Mesenchymal stem cell (in vitro differentiated cells and primary cell): ENCODE results near the gene HMGCLL1.

Experiments
- DNase-seq: peaks from one replicate; pipeline ENCODE4 v3.0.0-alpha.2; 2013
- H2AFZ ChIP-seq: one replicate; pipeline ENCODE4 v1.6.1; 2013; ENCODE audit warnings: low read depth, mild to moderate bottlenecking, control low read depth, inconsistent platforms, low read length, moderate library complexity
- H2AK5ac ChIP-seq: 2 replicates; pipeline ENCODE4 v1.6.1; 2013; ENCODE audit warnings: low read length, moderate library complexity, mild to moderate bottlenecking, inconsistent platforms; ENCODE audit not compliant: severe bottlenecking
- H2BK120ac ChIP-seq: one replicate; pipeline ENCODE4 v1.6.1; 2013; ENCODE audit warnings: low read depth, mild to moderate bottlenecking, inconsistent platforms, low read length, moderate library complexity
- H2BK12ac ChIP-seq, 2 experiments: one replicate each; pipeline ENCODE4 v1.6.1; 2013; ENCODE audit warnings: inconsistent platforms in 2 of 2, low read length in 2 of 2, mild to moderate bottlenecking in 2 of 2, moderate library complexity in 2 of 2, control low read depth in 1 of 2
- H2BK15ac ChIP-seq: one replicate; pipeline ENCODE4 v1.6.1; 2013; ENCODE audit warnings: mild to moderate bottlenecking, low read depth, inconsistent platforms; ENCODE audit not compliant: poor library complexity, severe bottlenecking
- H2BK5ac ChIP-seq: 2 replicates; pipeline ENCODE4 v1.6.1; 2013; ENCODE audit warnings: low read depth, mild to moderate bottlenecking, low read length, control low read depth, inconsistent platforms; ENCODE audit not compliant: poor library complexity, severe bottlenecking
- H3K14ac ChIP-seq, 2 experiments: one replicate each; pipeline ENCODE4 v1.6.1; 2013; ENCODE audit warnings: inconsistent platforms in 2 of 2, low read length in 2 of 2, control low read depth in 1 of 2, mild to moderate bottlenecking in 1 of 2, moderate library complexity in 1 of 2
- H3K18ac ChIP-seq, 2 experiments: one replicate each; pipeline ENCODE4 v1.6.1; 2013; ENCODE audit warnings: inconsistent platforms in 2 of 2, low read length in 2 of 2, control low read depth in 1 of 2, low read depth in 1 of 2, mild to moderate bottlenecking in 1 of 2
- H3K23ac ChIP-seq, 2 experiments: one replicate each; pipeline ENCODE4 v1.6.1; 2013; ENCODE audit warnings: inconsistent platforms in 2 of 2, low read length in 2 of 2, mild to moderate bottlenecking in 2 of 2, moderate library complexity in 2 of 2, control low read depth in 1 of 2
- H3K27ac ChIP-seq: 2 replicates; pipeline ENCODE4 v1.5.1; 2013; ENCODE audit warnings: mild to moderate bottlenecking, moderate library complexity, low read length, control low read depth, inconsistent platforms; ENCODE audit not compliant: poor library complexity, severe bottlenecking
- H3K27me3 ChIP-seq, 2 experiments: 2 replicates each; pipeline versions ENCODE4 v1.6.1 to v1.7.0; 2013; ENCODE audit warnings: low read length in 2 of 2, mild to moderate bottlenecking in 2 of 2, moderate library complexity in 2 of 2, control low read depth in 1 of 2, inconsistent platforms in 1 of 2; ENCODE audit not compliant: control insufficient read depth in 1 of 2, insufficient read depth in 1 of 2
- H3K36me3 ChIP-seq, 2 experiments: 2 replicates each; pipeline versions ENCODE4 v1.6.1 to v1.7.0; 2013; ENCODE audit warnings: low read length in 2 of 2, control low read depth in 1 of 2, inconsistent platforms in 1 of 2, low read depth in 1 of 2, mild to moderate bottlenecking in 1 of 2; ENCODE audit not compliant: insufficient read depth in 2 of 2, control insufficient read depth in 1 of 2
- H3K4ac ChIP-seq, 2 experiments: one replicate each; pipeline ENCODE4 v1.6.1; 2013; ENCODE audit warnings: inconsistent platforms in 2 of 2, low read length in 2 of 2, mild to moderate bottlenecking in 2 of 2, moderate library complexity in 2 of 2, control low read depth in 1 of 2, low read depth in 1 of 2
- H3K4me1 ChIP-seq: 2 replicates; pipeline ENCODE4 v1.6.1; 2013; ENCODE audit warnings: low read depth, low read length, control low read depth; ENCODE audit not compliant: control insufficient read depth, insufficient read depth
- H3K4me2 ChIP-seq: 2 replicates; pipeline ENCODE4 v1.6.1; 2013; ENCODE audit warnings: low read length, mild to moderate bottlenecking, inconsistent platforms; ENCODE audit not compliant: poor library complexity, severe bottlenecking
- H3K4me3 ChIP-seq, 2 experiments: 2 replicates each; pipeline versions ENCODE4 v1.5.1 to v1.7.0; 2013; ENCODE audit warnings: low read length in 2 of 2, mild to moderate bottlenecking in 2 of 2, control low read depth in 1 of 2, low read depth in 1 of 2; ENCODE audit not compliant: insufficient read depth in 1 of 2
- H3K79me1 ChIP-seq: replicated peaks from 2 replicates; pipeline ENCODE4 v1.6.1; 2013; ENCODE audit warnings: mild to moderate bottlenecking, control low read depth, low read length, inconsistent platforms; ENCODE audit not compliant: poor library complexity, severe bottlenecking
- H3K9ac ChIP-seq: 2 replicates; pipeline ENCODE4 v1.7.0; 2013; ENCODE audit warnings: mild to moderate bottlenecking, low read length, moderate library complexity
- H3K9me3 ChIP-seq: 2 replicates; pipeline ENCODE4 v1.7.0; 2013; ENCODE audit warnings: mild to moderate bottlenecking, low read length; ENCODE audit not compliant: control insufficient read depth
- H4K8ac ChIP-seq: one replicate; pipeline ENCODE4 v1.6.1; 2013; ENCODE audit warnings: inconsistent platforms, mild to moderate bottlenecking, low read length, moderate library complexity
- H4K91ac ChIP-seq: one replicate; pipeline ENCODE4 v1.6.1; 2013; ENCODE audit warnings: mild to moderate bottlenecking, low read length, inconsistent platforms
- WGBS: methylation state at CpG from one replicate; pipeline ENCODE4 v1.1.7; 2013; ENCODE audit warnings: mixed read lengths; 5-methylcytosine and 5-hydroxymethylcytosine counted together

Gene HMGCLL1

GRCh38 chr6:55495277-55495676 is 83.7 kb downstream of the HMGCLL1 start:
- no peak overlapping the region for H2BK120ac ChIP-seq
- H3K4me2 ChIP-seq: no peak overlapping the region

DNA sequence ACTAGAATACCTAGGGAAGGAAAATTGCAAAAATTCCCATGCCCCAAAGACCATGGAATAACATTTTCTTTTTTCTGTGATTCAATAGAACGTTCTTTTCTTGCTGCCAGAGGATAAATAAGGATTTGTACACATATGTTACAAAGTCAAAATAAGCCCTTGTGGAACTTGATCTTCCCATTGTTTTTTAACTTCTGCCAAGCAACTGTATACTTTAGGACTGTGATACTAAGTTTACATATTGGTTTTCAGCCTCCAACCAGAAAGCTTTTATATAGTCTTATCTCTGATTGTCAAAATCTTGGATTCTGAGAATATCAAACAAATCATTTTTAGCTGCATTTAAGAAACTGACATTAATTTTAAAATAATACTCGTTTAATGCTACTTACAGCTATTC is 84.6 kb downstream of the HMGCLL1 start:
- no peaks in the 10 kb centered on the region for H3K9me3 ChIP-seq
- WGBS: no CpG with 5 or more reads among the region's 2 CpGs
- no peak overlapping the region for H3K4me2 ChIP-seq
- H3K18ac ChIP-seq: no peak overlapping the region
- no peak overlapping the region for H3K14ac ChIP-seq
- no peak overlapping the region for H3K4ac ChIP-seq
- H2BK5ac ChIP-seq: no peak overlapping the region
- no peaks in the 10 kb centered on the region for H3K36me3 ChIP-seq
- H3K9ac ChIP-seq: no peak overlapping the region
- no peaks in the 10 kb centered on the region for H3K79me1 ChIP-seq
- no peaks in the 10 kb centered on the region for H3K27me3 ChIP-seq
- no peak overlapping the region for H2AK5ac ChIP-seq
- H2AFZ ChIP-seq: no peak overlapping the region
- no peaks in the 10 kb centered on the region for H3K4me1 ChIP-seq
- H3K4me3 ChIP-seq: no peak overlapping the region
- no peak for DNase-seq
- no peak overlapping the region for H4K91ac ChIP-seq
- no peak overlapping the region for H2BK12ac ChIP-seq
- H3K27ac ChIP-seq: no peak overlapping the region
- no peak overlapping the region for H3K23ac ChIP-seq
- H2BK15ac ChIP-seq: no peak overlapping the region
- no peak overlapping the region for H2BK120ac ChIP-seq
- H4K8ac ChIP-seq: no peak overlapping the region

More at GRCh38 chr6:55495277-55495676, 83.7 kb downstream of the HMGCLL1 start:
- H4K91ac ChIP-seq: no peak overlapping the region
- H2BK12ac ChIP-seq: no peak overlapping the region
- no peak overlapping the region for H2BK15ac ChIP-seq
- no peaks in the 10 kb centered on the region for H3K79me1 ChIP-seq
- H3K27me3 ChIP-seq: no peaks in the 10 kb centered on the region
- H2AK5ac ChIP-seq: no peak overlapping the region
- no peak overlapping the region for H2BK5ac ChIP-seq
- H3K4ac ChIP-seq: no peak overlapping the region
- H2AFZ ChIP-seq: no peak overlapping the region
- H3K9ac ChIP-seq: no peak overlapping the region
- no peak overlapping the region for H3K14ac ChIP-seq
- no peak for DNase-seq
- H3K4me1 ChIP-seq: no peaks in the 10 kb centered on the region
- H3K36me3 ChIP-seq: no peaks in the 10 kb centered on the region
- WGBS: 91% methylated on average over 2 of the region's 3 CpGs
- H3K4me3 ChIP-seq: no peak overlapping the region
- no peak overlapping the region for H3K18ac ChIP-seq
- H4K8ac ChIP-seq: no peak overlapping the region
- no peaks in the 10 kb centered on the region for H3K9me3 ChIP-seq
- H3K27ac ChIP-seq: no peak overlapping the region
- H3K23ac ChIP-seq: no peak overlapping the region

DNA sequence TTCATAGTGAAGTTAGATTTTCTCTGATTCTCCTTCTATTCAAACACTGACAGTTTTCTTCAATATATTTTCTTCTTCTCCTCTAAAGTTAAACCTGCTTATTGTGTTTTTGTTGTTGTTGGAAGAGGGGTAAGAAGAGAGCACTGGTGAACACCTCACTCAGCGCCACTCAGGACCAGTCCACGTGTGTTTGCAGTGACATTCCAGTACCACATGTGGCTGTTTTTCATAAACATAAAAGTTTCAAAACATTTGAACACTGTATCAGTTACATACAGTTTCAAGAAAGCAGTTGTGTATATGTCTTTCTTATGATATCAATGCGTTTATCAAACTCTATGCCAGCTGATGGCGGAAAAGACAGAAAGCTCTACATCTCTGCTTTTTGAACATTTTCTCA is 86.7 kb downstream of the HMGCLL1 start:
- Histone ChIP-seq H2AK5ac (no peak overlapping the region), H3K4me2 (no peak overlapping the region), H3K27me3 (no peaks in the 10 kb centered on the region), H2BK120ac (no peak overlapping the region), H2BK12ac (no peak overlapping the region), H3K4me1 (no peaks in the 10 kb centered on the region), H4K91ac (no peak overlapping the region), H2BK5ac (no peak overlapping the region), H3K27ac (no peak overlapping the region), H3K23ac (no peak overlapping the region), H3K79me1 (no peaks in the 10 kb centered on the region), H3K4me3 (no peak overlapping the region), H2BK15ac (no peak overlapping the region), H3K9me3 (peaks cover 3% of the 10 kb centered on the region), H3K18ac (no peak overlapping the region), H3K4ac (no peak overlapping the region), H3K36me3 (no peaks in the 10 kb centered on the region), H2AFZ (no peak overlapping the region), H3K14ac (no peak overlapping the region), H3K9ac (no peak overlapping the region), H4K8ac (no peak overlapping the region)
- DNase-seq: no peak
- WGBS: 95% methylated on average over 2 of the region's 4 CpGs

DNA sequence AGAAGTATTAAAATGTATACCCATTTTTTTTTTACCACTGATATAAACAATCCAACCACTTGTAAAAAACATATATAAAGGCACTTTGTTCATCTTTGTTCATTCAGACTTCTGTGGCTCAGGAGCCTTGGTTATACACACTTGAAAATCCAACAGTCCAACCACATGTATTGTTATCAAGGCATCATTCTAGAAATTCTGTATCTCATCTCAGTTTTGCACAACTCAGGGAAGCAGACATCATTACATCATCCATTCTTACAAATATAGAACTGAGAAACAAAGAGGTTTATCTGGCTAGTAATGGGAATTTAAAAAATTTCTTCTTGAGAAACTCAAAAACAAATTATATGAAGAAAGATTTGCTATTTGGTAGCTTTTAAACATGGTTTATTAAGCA is 88.1 kb downstream of the HMGCLL1 start:
- Histone ChIP-seq H3K4ac (no peak overlapping the region), H3K79me1 (no peaks in the 10 kb centered on the region), H3K4me2 (no peak overlapping the region), H3K9me3 (peaks cover 3% of the 10 kb centered on the region), H2AK5ac (no peak overlapping the region), H2BK5ac (no peak overlapping the region), H2BK12ac (no peak overlapping the region), H3K27me3 (no peaks in the 10 kb centered on the region), H3K4me1 (no peaks in the 10 kb centered on the region), H2BK120ac (no peak overlapping the region), H3K14ac (no peak overlapping the region), H4K8ac (no peak overlapping the region), H3K4me3 (no peak overlapping the region), H3K18ac (no peak overlapping the region), H3K27ac (no peak overlapping the region), H2BK15ac (no peak overlapping the region), H3K36me3 (no peaks in the 10 kb centered on the region), H3K9ac (no peak overlapping the region), H2AFZ (no peak overlapping the region), H3K23ac (no peak overlapping the region), H4K91ac (no peak overlapping the region)
- no peak for DNase-seq
